ENCODE measurements around the gene CDC27. TPM values are rescaled to one million over a fixed set of nuclear protein-coding genes. Genes with fewer than 3 reads are reported as not detected.
A peak's percentile ranks its signal among the peaks of the same experiment; 100 is the strongest.
"Not testable (repeated sequence)": the region's sequence is repeated elsewhere in the genome, so short reads cannot be mapped to it uniquely, and the experiment has no call there.

Gene CDC27
- total RNA-seq, 2 experiments from 2014 or later: 133 to 138 TPM

GRCh38 chr17:47225911-47226688 lies 37.0 kb upstream of the CDC27 start:
- Mint-ChIP-seq H3K4me1 (ENCODE audit: low read depth) (peaks cover 39% of the 10 kb centered on the region), H3K27me3 (ENCODE audit: low read depth) (peaks cover 8% of the 10 kb centered on the region), H3K27ac (no peak overlapping the region), H3K4me3 (no peak overlapping the region), H3K36me3 (ENCODE audit: low read depth) (peaks cover 20% of the 10 kb centered on the region), H3K9me3 (ENCODE audit: insufficient read depth) (no peaks in the 10 kb centered on the region)
- CTCF ChIA-PET: interaction anchor here (1.4 to 1.6 kb wide), 2 partner anchors 20 to 91 kb away, joined by 3 to 4 read pairs; no protein-coding TSS in a partner anchor
- POLR2A ChIA-PET: no interaction called here
- DNase-seq (no peak), ATAC-seq (no peak)

DNA sequence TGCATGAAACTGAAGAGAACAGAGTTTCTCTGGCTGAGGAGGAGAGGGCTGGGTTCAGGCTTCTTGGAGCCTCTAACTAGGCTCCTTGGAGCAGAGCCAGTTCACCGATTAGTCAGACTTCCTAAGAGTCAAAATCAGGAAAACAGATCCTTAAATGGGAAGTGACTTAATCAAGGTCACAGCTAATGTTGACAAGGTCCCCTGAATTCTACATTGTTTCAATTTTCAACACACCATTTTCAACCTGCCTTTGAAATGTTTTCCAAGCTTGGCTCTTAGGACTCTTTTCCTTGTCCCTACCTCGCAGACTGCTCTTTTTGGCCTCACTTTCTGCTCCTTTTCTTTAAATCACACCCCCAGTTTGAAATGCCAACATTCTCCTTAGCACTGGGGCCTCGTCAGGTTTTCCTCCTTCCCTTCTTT lies 36.4 kb upstream of the CDC27 start:
- Mint-ChIP-seq H3K9me3 (ENCODE audit: insufficient read depth) (no peaks in the 10 kb centered on the region), H3K27me3 (ENCODE audit: low read depth) (peaks cover 5% of the 10 kb centered on the region), H3K4me1 (ENCODE audit: low read depth) (peaks cover 41% of the 10 kb centered on the region), H3K36me3 (ENCODE audit: low read depth) (peaks cover 20% of the 10 kb centered on the region), H3K4me3 (no peak overlapping the region), H3K27ac (no peak overlapping the region)
- ChIA-PET CTCF (interaction anchor here (1.4 to 1.6 kb wide), 2 partner anchors 19 to 91 kb away, joined by 3 to 4 read pairs; no protein-coding TSS in a partner anchor), POLR2A (no interaction called here)
- ATAC-seq (no peak), DNase-seq (no peak)

- ATAC-seq (no peak), DNase-seq (no peak)
- H3K36me3 Mint-ChIP-seq (ENCODE audit: low read depth): peaks cover 20% of the 10 kb centered on the region
- H3K4me1 Mint-ChIP-seq (ENCODE audit: low read depth): peaks cover 41% of the 10 kb centered on the region
- no peak overlapping the region for H3K27ac Mint-ChIP-seq
- ChIA-PET CTCF (interaction anchor here (1.6 kb wide), 1 partner anchor 92 kb away, joined by 4 read pairs; no protein-coding TSS in a partner anchor), POLR2A (no interaction called here)
- H3K4me3 Mint-ChIP-seq: no peak overlapping the region
- H3K9me3 Mint-ChIP-seq (ENCODE audit: insufficient read depth): no peaks in the 10 kb centered on the region
- H3K27me3 Mint-ChIP-seq (ENCODE audit: low read depth): no peaks in the 10 kb centered on the region
Measured at GRCh38 chr17:47224966-47225365, 35.9 kb upstream of the CDC27 start.

GRCh38 chr17:47224077-47224476 lies 35.0 kb upstream of the CDC27 start:
- H3K27me3 Mint-ChIP-seq (ENCODE audit: low read depth); ATAC-seq; POLR2A ChIA-PET; DNase-seq; H3K9me3 Mint-ChIP-seq (ENCODE audit: insufficient read depth); CTCF ChIA-PET; H3K4me3 Mint-ChIP-seq; H3K27ac Mint-ChIP-seq: not testable (repeated sequence)
- H3K36me3 Mint-ChIP-seq (ENCODE audit: low read depth): peaks cover 20% of the 10 kb centered on the region
- peaks cover 41% of the 10 kb centered on the region for H3K4me1 Mint-ChIP-seq (ENCODE audit: low read depth)

GRCh38 chr17:47223460-47223859 lies 34.4 kb upstream of the CDC27 start:
- DNase-seq (no peak), ATAC-seq (no peak)
- ChIA-PET POLR2A (interaction anchor here (1.1 kb wide), 1 partner anchor 34 kb away, joined by 3 read pairs; no protein-coding TSS in a partner anchor), CTCF (no interaction called here)
- Mint-ChIP-seq H3K27ac (peak overlapping the region; percentile 3), H3K9me3 (ENCODE audit: insufficient read depth) (no peaks in the 10 kb centered on the region), H3K4me1 (ENCODE audit: low read depth) (peaks cover 48% of the 10 kb centered on the region), H3K36me3 (ENCODE audit: low read depth) (peaks cover 20% of the 10 kb centered on the region), H3K27me3 (ENCODE audit: low read depth) (no peaks in the 10 kb centered on the region), H3K4me3 (no peak overlapping the region)

DNA sequence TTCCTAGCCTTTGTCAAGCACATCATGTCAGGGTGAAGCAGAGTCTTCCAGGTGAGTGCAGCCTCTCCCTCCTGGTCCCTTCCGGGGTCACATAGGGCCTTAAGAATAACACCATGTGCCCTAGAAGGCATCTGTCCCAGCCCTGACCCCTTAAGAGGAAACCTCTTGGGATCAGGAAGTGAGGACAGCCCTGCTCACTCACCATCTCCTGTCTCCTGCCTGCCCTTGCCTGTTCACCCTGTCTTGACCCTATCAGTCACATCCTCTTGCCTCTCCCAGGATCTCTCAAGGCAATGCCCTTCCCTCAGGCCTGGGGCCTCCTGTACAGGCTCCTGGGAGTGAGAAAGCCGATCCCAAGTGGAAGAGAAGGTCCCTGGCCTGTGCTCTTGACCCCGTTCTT lies 33.9 kb upstream of the CDC27 start:
- peaks cover 20% of the 10 kb centered on the region for H3K36me3 Mint-ChIP-seq (ENCODE audit: low read depth)
- CTCF ChIA-PET: no interaction called here
- peaks cover 52% of the 10 kb centered on the region for H3K4me1 Mint-ChIP-seq (ENCODE audit: low read depth)
- ATAC-seq (no peak), DNase-seq (no peak)
- H3K9me3 Mint-ChIP-seq (ENCODE audit: insufficient read depth): no peaks in the 10 kb centered on the region
- POLR2A ChIA-PET: interaction anchor here (1.1 kb wide), 1 partner anchor 33 kb away, joined by 3 read pairs; no protein-coding TSS in a partner anchor
- H3K27ac Mint-ChIP-seq: peak overlapping the region; percentile 3
- no peaks in the 10 kb centered on the region for H3K27me3 Mint-ChIP-seq (ENCODE audit: low read depth)
- H3K4me3 Mint-ChIP-seq: no peak overlapping the region

DNA sequence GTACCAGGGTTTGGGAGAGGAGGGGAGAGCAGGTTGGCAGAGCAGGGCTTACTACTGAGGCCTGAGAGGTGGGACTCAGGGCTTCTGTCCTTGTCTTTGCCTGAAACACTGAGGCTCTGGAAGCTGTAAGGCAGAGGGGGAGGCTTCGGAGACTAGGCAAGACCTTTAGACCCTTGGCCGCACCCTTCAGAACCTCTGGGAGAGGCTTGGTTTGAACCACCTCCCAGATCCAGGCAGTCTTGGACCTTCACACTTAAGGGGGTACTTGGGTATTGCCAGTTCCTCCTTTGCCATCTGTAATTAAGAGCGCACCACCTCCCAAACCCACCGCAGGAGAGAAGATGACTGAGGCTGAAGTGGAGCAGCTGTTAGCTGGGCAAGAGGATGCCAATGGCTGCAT lies 33.0 kb upstream of the CDC27 start:
- CTCF ChIA-PET: interaction anchor here (1.1 kb wide), 1 partner anchor 12 kb away, joined by 4 read pairs; no protein-coding TSS in a partner anchor
- H3K4me3 Mint-ChIP-seq: no peak overlapping the region
- POLR2A ChIA-PET: no interaction called here
- ATAC-seq (no peak), DNase-seq (no peak)
- peak overlapping the region; percentile 37 for H3K27ac Mint-ChIP-seq
- peaks cover 20% of the 10 kb centered on the region for H3K36me3 Mint-ChIP-seq (ENCODE audit: low read depth)
- peaks cover 59% of the 10 kb centered on the region for H3K4me1 Mint-ChIP-seq (ENCODE audit: low read depth)
- H3K27me3 Mint-ChIP-seq (ENCODE audit: low read depth): no peaks in the 10 kb centered on the region
- no peaks in the 10 kb centered on the region for H3K9me3 Mint-ChIP-seq (ENCODE audit: insufficient read depth)

- Mint-ChIP-seq H3K27ac (peak overlapping the region; percentile 66), H3K27me3 (ENCODE audit: low read depth) (no peaks in the 10 kb centered on the region), H3K9me3 (ENCODE audit: insufficient read depth) (no peaks in the 10 kb centered on the region), H3K4me1 (ENCODE audit: low read depth) (peaks cover 65% of the 10 kb centered on the region), H3K4me3 (no peak overlapping the region), H3K36me3 (ENCODE audit: low read depth) (peaks cover 20% of the 10 kb centered on the region)
- ChIA-PET CTCF (interaction anchor here (1.1 to 2.4 kb wide), 5 partner anchors 9 to 94 kb away, joined by 4 to 24 read pairs (median 5); partner anchors contain the start of gene CDC27), POLR2A (interaction anchor here (0.6 to 4.8 kb wide), 3 partner anchors 14 to 59 kb away, joined by 3 to 19 read pairs (median 4); no protein-coding TSS in a partner anchor)
- ATAC-seq (peak; percentile 15), DNase-seq (no peak)
Measured at GRCh38 chr17:47221154-47221553, 32.1 kb upstream of the CDC27 start.

DNA sequence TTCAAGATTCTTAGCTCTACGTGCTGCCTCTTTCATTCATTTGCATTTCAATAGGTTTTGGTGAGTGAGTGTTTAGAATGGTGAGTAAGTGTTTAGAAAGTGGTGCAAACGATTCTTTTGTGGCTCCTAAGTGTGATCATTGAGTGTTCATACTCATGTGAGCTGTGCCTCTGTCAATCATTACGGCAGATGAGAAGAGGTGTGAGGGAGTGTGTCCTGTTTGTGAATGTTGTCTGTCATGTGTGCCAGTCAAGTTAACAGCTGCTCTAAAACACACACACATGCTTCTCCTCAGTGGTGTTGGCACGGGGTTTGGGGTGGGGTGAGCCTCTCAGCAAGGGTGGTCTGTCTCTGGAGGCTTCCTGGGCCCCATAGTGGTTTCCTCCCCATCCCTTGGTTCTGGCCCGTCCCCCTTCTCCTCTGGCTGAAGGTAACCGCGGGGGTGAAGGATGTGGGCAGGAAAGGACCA lies 31.5 kb upstream of the CDC27 start:
- DNase-seq (peak; percentile 74), ATAC-seq (peak; percentile 57)
- Mint-ChIP-seq H3K4me3 (peak overlapping the region; percentile 29), H3K27ac (peak overlapping the region; percentile 84), H3K36me3 (ENCODE audit: low read depth) (peaks cover 20% of the 10 kb centered on the region), H3K9me3 (ENCODE audit: insufficient read depth) (no peaks in the 10 kb centered on the region), H3K27me3 (ENCODE audit: low read depth) (no peaks in the 10 kb centered on the region), H3K4me1 (ENCODE audit: low read depth) (peaks cover 67% of the 10 kb centered on the region)
- POLR2A ChIA-PET: interaction anchor here (4.8 kb wide), 1 partner anchor 16 kb away, joined by 19 read pairs; no protein-coding TSS in a partner anchor
- CTCF ChIA-PET: interaction anchor here (0.9 to 2.4 kb wide), 7 partner anchors 9 to 395 kb away, joined by 4 to 24 read pairs (median 5); partner anchors contain the start of gene CDC27

DNA sequence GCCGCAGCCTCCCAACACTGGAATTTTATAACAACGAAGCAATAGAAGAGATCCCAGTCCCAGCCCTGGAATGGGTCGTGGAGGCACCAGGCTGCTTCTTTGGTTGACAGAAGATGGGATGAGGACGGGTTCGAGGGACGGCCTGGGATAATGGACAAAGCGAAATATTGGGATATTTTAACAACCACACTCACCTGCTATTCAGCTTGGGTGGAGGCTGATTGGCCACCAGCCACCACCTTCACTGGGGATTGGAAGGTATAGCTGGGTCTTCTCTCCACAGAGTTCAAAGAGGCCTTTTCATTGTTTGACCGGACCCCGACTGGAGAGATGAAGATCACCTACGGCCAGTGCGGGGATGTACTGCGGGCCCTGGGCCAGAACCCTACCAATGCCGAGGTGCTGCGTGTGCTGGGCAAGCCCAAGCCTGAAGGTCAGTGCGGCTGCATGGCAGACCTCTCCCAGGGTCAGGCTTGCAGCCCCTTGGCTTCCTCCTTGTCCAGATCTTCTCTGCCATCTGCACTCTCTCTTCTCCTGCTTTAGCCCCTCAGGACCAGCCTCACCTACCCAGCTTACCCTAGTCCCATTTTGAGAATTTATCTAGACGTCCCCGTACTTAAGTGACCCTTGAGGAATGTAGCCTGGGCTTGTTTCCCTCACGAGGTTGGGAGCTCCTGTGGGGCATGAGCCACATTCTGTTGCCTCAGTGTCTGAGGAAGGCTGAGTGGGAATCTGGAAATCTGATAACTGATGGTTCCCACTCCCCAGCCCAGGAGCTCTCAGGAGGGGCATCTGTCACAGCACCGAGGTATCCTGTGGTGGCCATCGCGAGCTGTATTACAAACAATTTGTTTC lies 30.8 kb upstream of the CDC27 start:
- H3K36me3 Mint-ChIP-seq (ENCODE audit: low read depth): peaks cover 20% of the 10 kb centered on the region
- peaks cover 71% of the 10 kb centered on the region for H3K4me1 Mint-ChIP-seq (ENCODE audit: low read depth)
- ChIA-PET CTCF (interaction anchor here (0.9 to 2.4 kb wide), 8 partner anchors 10 to 396 kb away, joined by 3 to 24 read pairs (median 5); partner anchors contain the start of gene CDC27), POLR2A (interaction anchor here (4.8 kb wide), 1 partner anchor 15 kb away, joined by 19 read pairs; no protein-coding TSS in a partner anchor)
- peak overlapping the region; percentile 84 for H3K27ac Mint-ChIP-seq
- DNase-seq (no peak), ATAC-seq (peak; percentile 3)
- no peaks in the 10 kb centered on the region for H3K9me3 Mint-ChIP-seq (ENCODE audit: insufficient read depth)
- H3K4me3 Mint-ChIP-seq: peak overlapping the region; percentile 29
- H3K27me3 Mint-ChIP-seq (ENCODE audit: low read depth): peaks cover 2% of the 10 kb centered on the region

- CTCF ChIA-PET: interaction anchor here (1.0 to 2.4 kb wide), 3 partner anchors 11 to 97 kb away, joined by 3 to 24 read pairs (median 6); no protein-coding TSS in a partner anchor
- Mint-ChIP-seq H3K27ac (peak overlapping the region; percentile 84), H3K4me1 (ENCODE audit: low read depth) (peaks cover 69% of the 10 kb centered on the region), H3K36me3 (ENCODE audit: low read depth) (peaks cover 13% of the 10 kb centered on the region), H3K4me3 (peak overlapping the region; percentile 28), H3K9me3 (ENCODE audit: insufficient read depth) (no peaks in the 10 kb centered on the region), H3K27me3 (ENCODE audit: low read depth) (peaks cover 2% of the 10 kb centered on the region)
- no peak for ATAC-seq
- no peak for DNase-seq
- POLR2A ChIA-PET: interaction anchor here (0.7 to 4.8 kb wide), 2 partner anchors 10 to 15 kb away, joined by 3 to 19 read pairs; no protein-coding TSS in a partner anchor
Measured at GRCh38 chr17:47218896-47219430, 29.9 kb upstream of the CDC27 start.

Measured in activated CD8-positive, alpha-beta T cell treated with anti-CD3 and anti-CD28 coated beads, Interleukin-2, amount 10 ng/mL, durations not matched to agents 7 days and 5 days (primary cell).